Measurements from ENCODE around the gene HAPLN1.

HAPLN1 gene

GRCh38 chr5:83644301-83644700 lies 76.4 kb downstream of the HAPLN1 start:
- in situ Hi-C loops (cut with MboI; ENCODE audit: low sequenced_read_pairs), result no loop called here

- in situ Hi-C loops (cut with MboI; ENCODE audit: low sequenced_read_pairs), result no loop called here
Observed at GRCh38 chr5:83641946-83642345, 78.7 kb downstream of the HAPLN1 start.

GRCh38 chr5:83639911-83640310 lies 80.7 kb downstream of the HAPLN1 start:
- in situ Hi-C loops (cut with MboI; ENCODE audit: low sequenced_read_pairs), result no loop called here

- in situ Hi-C loops (cut with MboI; ENCODE audit: low sequenced_read_pairs), result no loop called here
Observed at GRCh38 chr5:83636156-83636555, 84.5 kb downstream of the HAPLN1 start.

- in situ Hi-C loops (cut with MboI; ENCODE audit: low sequenced_read_pairs), result no loop called here
Observed at GRCh38 chr5:83633285-83633684, 87.4 kb downstream of the HAPLN1 start.

GRCh38 chr5:83632874-83633273 lies 87.8 kb downstream of the HAPLN1 start:
- in situ Hi-C loops (cut with MboI; ENCODE audit: low sequenced_read_pairs), result no loop called here

GRCh38 chr5:83628360-83628759 lies 92.3 kb downstream of the HAPLN1 start:
- in situ Hi-C loops (cut with MboI; ENCODE audit: low sequenced_read_pairs), result no loop called here

- in situ Hi-C loops (cut with MboI; ENCODE audit: low sequenced_read_pairs), result no loop called here
Observed at GRCh38 chr5:83614841-83615240, 105.8 kb downstream of the HAPLN1 start.

- in situ Hi-C loops (cut with MboI; ENCODE audit: low sequenced_read_pairs), result no loop called here
Observed at GRCh38 chr5:83608122-83608521, 112.5 kb downstream of the HAPLN1 start.

GRCh38 chr5:83595217-83595616 lies 125.4 kb downstream of the HAPLN1 start:
- in situ Hi-C loops (cut with MboI; ENCODE audit: low sequenced_read_pairs), result no loop called here

GRCh38 chr5:83590966-83591365 lies 129.7 kb downstream of the HAPLN1 start:
- in situ Hi-C loops (cut with MboI; ENCODE audit: low sequenced_read_pairs), result no loop called here

GRCh38 chr5:83589786-83590185 lies 130.9 kb downstream of the HAPLN1 start:
- in situ Hi-C loops (cut with MboI; ENCODE audit: low sequenced_read_pairs), result no loop called here

Data from HL-60/S4 treated with phorbol 12-myristate 13-acetate at 8.2 ng/mL for 4 days and 3 days (cell line).